ENCODE results near the gene FAAP100. TPM values are rescaled to one million over a fixed set of nuclear protein-coding genes. Genes with fewer than 3 reads are reported as not detected.

FAAP100 gene
- total RNA-seq, 1 donor from 2014 or later, result 37.2 TPM

GRCh38 chr17:81542431-81543338 is 9.5 kb downstream of the FAAP100 start:
- H3K4me3 Mint-ChIP-seq, result no peak overlapping the region

DNA sequence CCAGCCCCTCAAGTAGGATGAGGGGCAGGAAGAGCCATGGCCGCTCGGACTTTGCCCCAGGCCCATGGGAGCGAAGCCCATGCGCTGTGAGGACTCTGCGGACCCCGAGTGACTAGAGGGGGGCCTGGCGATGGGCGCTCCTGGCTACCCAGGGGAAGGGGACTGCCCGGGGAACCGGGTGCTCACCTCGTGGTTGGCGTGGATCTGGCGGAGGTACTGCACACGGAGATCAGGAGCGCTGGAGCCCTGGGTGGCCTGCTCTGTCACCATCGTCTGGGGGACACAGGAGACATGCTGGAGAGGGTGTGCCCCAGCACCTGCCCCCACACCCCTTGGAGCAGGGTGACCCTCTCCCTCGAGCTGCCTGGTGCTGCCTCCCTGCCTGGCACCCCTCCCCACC is 11.0 kb downstream of the FAAP100 start:
- no peak for DNase-seq (ENCODE audit: low spot score in 2 of 2, unreplicated experiment in 2 of 2)
- H3K36me3 Mint-ChIP-seq, result peaks cover 5% of the 10 kb centered on the region
- no peaks in the 10 kb centered on the region for H3K9me3 Mint-ChIP-seq
- TF ChIP-seq, protein P1, sequence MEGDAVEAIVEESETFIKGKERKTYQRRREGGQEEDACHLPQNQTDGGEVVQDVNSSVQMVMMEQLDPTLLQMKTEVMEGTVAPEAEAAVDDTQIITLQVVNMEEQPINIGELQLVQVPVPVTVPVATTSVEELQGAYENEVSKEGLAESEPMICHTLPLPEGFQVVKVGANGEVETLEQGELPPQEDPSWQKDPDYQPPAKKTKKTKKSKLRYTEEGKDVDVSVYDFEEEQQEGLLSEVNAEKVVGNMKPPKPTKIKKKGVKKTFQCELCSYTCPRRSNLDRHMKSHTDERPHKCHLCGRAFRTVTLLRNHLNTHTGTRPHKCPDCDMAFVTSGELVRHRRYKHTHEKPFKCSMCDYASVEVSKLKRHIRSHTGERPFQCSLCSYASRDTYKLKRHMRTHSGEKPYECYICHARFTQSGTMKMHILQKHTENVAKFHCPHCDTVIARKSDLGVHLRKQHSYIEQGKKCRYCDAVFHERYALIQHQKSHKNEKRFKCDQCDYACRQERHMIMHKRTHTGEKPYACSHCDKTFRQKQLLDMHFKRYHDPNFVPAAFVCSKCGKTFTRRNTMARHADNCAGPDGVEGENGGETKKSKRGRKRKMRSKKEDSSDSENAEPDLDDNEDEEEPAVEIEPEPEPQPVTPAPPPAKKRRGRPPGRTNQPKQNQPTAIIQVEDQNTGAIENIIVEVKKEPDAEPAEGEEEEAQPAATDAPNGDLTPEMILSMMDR (IDR thresholded peaks at IDR 0.05; ENCODE audit: unreplicated experiment), result no peak
- peaks cover 16% of the 10 kb centered on the region for H3K27me3 Mint-ChIP-seq (ENCODE audit: low read depth)
- no peak overlapping the region for H3K27ac Mint-ChIP-seq
- no peaks in the 10 kb centered on the region for H3K4me1 Mint-ChIP-seq
- H3K4me3 Mint-ChIP-seq, result no peak overlapping the region

More at GRCh38 chr17:81542431-81543338, 9.5 kb downstream of the FAAP100 start:
- H3K27me3 Mint-ChIP-seq (ENCODE audit: low read depth), result peaks cover 6% of the 10 kb centered on the region
- no peaks in the 10 kb centered on the region for H3K4me1 Mint-ChIP-seq
- H3K9me3 Mint-ChIP-seq, result no peaks in the 10 kb centered on the region
- peaks cover 5% of the 10 kb centered on the region for H3K36me3 Mint-ChIP-seq
- H3K27ac Mint-ChIP-seq, result peak overlapping the region; percentile 11
- DNase-seq (ENCODE audit: low spot score in 2 of 2, unreplicated experiment in 2 of 2), result no peak
- TF ChIP-seq, protein P1 (IDR thresholded peaks at IDR 0.05; ENCODE audit: unreplicated experiment), result no peak

DNA sequence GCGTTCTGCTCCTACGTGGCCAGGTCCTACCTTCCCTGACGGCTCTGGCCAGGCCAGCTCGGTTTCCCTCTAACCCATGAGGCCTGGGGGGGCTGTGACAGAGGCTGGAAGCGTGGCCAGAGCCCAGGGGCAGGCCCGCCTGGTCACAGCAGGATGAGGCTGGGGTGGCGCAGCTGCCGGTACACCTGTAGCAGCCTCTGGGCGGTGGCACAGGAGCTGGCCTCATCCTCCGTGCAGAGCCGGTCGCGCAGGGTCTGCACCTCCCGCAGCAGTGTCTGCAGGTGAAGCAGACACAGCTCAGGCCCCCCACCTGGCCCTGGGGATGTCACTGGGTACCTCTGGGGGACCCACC is 11.5 kb downstream of the FAAP100 start:
- peaks cover 21% of the 10 kb centered on the region for H3K27me3 Mint-ChIP-seq (ENCODE audit: low read depth)
- TF ChIP-seq, protein P1 (IDR thresholded peaks at IDR 0.05; ENCODE audit: unreplicated experiment), result no peak
- no peak for DNase-seq (ENCODE audit: low spot score in 2 of 2, unreplicated experiment in 2 of 2)
- H3K4me3 Mint-ChIP-seq, result no peak overlapping the region
- no peaks in the 10 kb centered on the region for H3K9me3 Mint-ChIP-seq
- H3K4me1 Mint-ChIP-seq, result no peaks in the 10 kb centered on the region
- peaks cover 5% of the 10 kb centered on the region for H3K36me3 Mint-ChIP-seq
- H3K27ac Mint-ChIP-seq, result no peak overlapping the region

DNA sequence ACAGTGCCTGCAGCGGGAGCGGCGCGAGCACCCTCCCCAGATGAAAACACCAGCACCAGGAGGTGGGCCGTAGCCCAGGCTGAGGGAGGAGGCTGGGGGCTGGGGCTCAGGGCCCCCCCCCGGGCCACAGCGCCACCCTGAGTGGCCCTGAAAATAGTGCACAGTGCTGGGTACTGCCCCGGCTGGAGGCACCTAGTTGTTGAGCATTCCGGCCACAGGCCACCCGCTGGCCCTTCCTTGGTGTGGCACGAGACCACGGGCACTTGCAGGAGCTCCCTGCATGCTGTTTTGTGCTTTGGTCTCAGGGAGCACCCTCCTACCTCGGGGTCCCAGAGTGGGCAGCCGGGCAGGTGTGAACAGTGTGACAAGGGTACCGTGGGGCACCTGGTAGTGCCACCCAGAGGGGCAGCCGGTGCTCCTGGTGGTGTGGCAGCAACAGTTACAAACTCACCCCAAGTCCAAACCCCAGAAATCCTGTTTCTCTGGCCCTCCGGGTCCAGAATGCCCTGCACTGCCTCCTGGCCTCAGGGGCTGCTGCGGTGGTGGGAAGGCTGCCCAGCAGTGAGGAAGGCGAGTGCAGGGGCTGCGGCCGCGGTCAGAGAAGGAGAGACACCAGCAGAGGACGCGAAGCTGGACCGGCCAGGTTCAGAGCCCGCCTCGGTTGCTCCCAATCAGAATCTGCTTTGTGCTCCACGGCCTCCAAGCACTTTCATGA is 12.0 kb downstream of the FAAP100 start:
- peaks cover 5% of the 10 kb centered on the region for H3K36me3 Mint-ChIP-seq
- no peaks in the 10 kb centered on the region for H3K9me3 Mint-ChIP-seq
- TF ChIP-seq, protein P1 (IDR thresholded peaks at IDR 0.05; ENCODE audit: unreplicated experiment), result no peak
- no peak for DNase-seq (ENCODE audit: low spot score in 2 of 2, unreplicated experiment in 2 of 2)
- no peak overlapping the region for H3K27ac Mint-ChIP-seq
- H3K4me1 Mint-ChIP-seq, result no peaks in the 10 kb centered on the region
- H3K4me3 Mint-ChIP-seq, result no peak overlapping the region
- H3K27me3 Mint-ChIP-seq (ENCODE audit: low read depth), result peaks cover 21% of the 10 kb centered on the region

DNA sequence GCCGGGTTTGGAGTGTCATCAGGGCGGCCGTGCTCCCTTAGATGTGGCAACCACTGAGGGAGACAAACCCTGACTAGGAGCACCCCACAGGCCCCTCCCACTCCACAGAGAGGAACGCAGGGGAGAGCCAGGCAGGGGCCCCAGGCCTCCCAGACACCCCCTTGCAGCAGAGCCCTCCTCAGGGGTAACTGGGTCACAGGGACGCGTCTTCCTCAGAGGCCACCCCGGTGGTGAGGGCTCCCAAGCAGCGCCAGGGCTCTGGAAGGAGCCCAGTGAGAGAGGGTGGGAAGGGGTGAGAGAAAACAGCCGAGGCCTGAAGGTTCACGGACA is 12.6 kb downstream of the FAAP100 start:
- DNase-seq (ENCODE audit: low spot score in 2 of 2, unreplicated experiment in 2 of 2), result no peak
- Mint-ChIP-seq H3K27me3 (ENCODE audit: low read depth) (peaks cover 22% of the 10 kb centered on the region), H3K4me1 (no peaks in the 10 kb centered on the region), H3K27ac (no peak overlapping the region), H3K9me3 (no peaks in the 10 kb centered on the region), H3K36me3 (peaks cover 5% of the 10 kb centered on the region), H3K4me3 (no peak overlapping the region)
- TF ChIP-seq, protein P1 (IDR thresholded peaks at IDR 0.05; ENCODE audit: unreplicated experiment), result no peak
